ENCODE data around the gene KRAS.
"Not testable (repeated sequence)": the region's sequence is repeated elsewhere in the genome, so short reads cannot be mapped to it uniquely, and the experiment has no call there.

The KRAS gene

GRCh38 chr12:25250744-25251730 lies at the start of gene KRAS:
TSS of gene KRAS (minus strand) at chr12:25250929.
- TF ChIP-seq CTCF (IDR thresholded peaks at IDR 0.05; ENCODE audit: extremely low read depth, missing control alignments), result no peak

GRCh38 chr12:25296381-25296780 lies 45.7 kb upstream of the KRAS start:
- DNase-seq (ENCODE audit: low spot score), result no peak
- no peak for TF ChIP-seq CTCF (IDR thresholded peaks at IDR 0.05; ENCODE audit: extremely low read depth, missing control alignments)

More at GRCh38 chr12:25250744-25251730, at the start of gene KRAS:
- peak; percentile 95 for DNase-seq (ENCODE audit: low spot score)

GRCh38 chr12:25295361-25295760 lies 44.6 kb upstream of the KRAS start:
- DNase-seq (ENCODE audit: low spot score), result no peak
- no peak for TF ChIP-seq CTCF (IDR thresholded peaks at IDR 0.05; ENCODE audit: extremely low read depth, missing control alignments)

- TF ChIP-seq CTCF (IDR thresholded peaks at IDR 0.05; ENCODE audit: extremely low read depth, missing control alignments), result no peak
- no peak for DNase-seq (ENCODE audit: low spot score)
Observed at GRCh38 chr12:25293653-25294052, 42.9 kb upstream of the KRAS start.

GRCh38 chr12:25292810-25293221 lies 42.1 kb upstream of the KRAS start:
- not testable (repeated sequence) for DNase-seq (ENCODE audit: low spot score)

GRCh38 chr12:25287610-25288009 lies 36.9 kb upstream of the KRAS start:
- DNase-seq (ENCODE audit: low spot score), result no peak
- TF ChIP-seq CTCF (IDR thresholded peaks at IDR 0.05; ENCODE audit: extremely low read depth, missing control alignments), result no peak

- no peak for TF ChIP-seq CTCF (IDR thresholded peaks at IDR 0.05; ENCODE audit: extremely low read depth, missing control alignments)
- no peak for DNase-seq (ENCODE audit: low spot score)
Observed at GRCh38 chr12:25286837-25287236, 36.1 kb upstream of the KRAS start.
